Brain microvascular endothelial cell (primary cell): ENCODE measurements around the gene RELL1.

Experiments
- DNase-seq: peaks from one replicate; pipeline ENCODE4 v3.0.0-alpha.2; 2020
- H3K27ac ChIP-seq: fragments of 250-450 bp; sonication (Bioruptor Pico); 2 replicates; pipeline ENCODE4 v1.5.1; 2020; ENCODE audit warnings: mild to moderate bottlenecking, moderate library complexity
- H3K27me3 ChIP-seq: fragments of 250-450 bp; sonication (Bioruptor Pico); replicated peaks from 2 replicates; pipeline ENCODE4 v1.5.1; 2020; ENCODE audit warnings: mild to moderate bottlenecking
- H3K36me3 ChIP-seq: fragments of 250-450 bp; sonication (Bioruptor Pico); replicated peaks from 2 replicates; pipeline ENCODE4 v1.5.1; 2020; ENCODE audit warnings: mild to moderate bottlenecking
- H3K4me3 ChIP-seq: 2 replicates; pipeline ENCODE4 v1.5.1; 2011; ENCODE audit warnings: low read depth, mild to moderate bottlenecking, control low read depth, low read length, moderate library complexity
- CTCF ChIP-seq: IDR thresholded peaks from 2 replicates; pipeline ENCODE4 v1.5.1; 2011; ENCODE audit warnings: low read depth, mild to moderate bottlenecking, moderate library complexity, low read length, control low read depth, inconsistent platforms; ENCODE audit errors: missing control alignments
- in situ Hi-C: cut with HindIII; loops from 2 replicates; pipeline ENCODE4 v1.10.0; 2017; ENCODE audit warnings: low sequenced_read_pairs, low pct_ligation_motif_present

RELL1 gene

GRCh38 chr4:37620176-37620575, 66.0 kb downstream of the RELL1 start:
- Histone ChIP-seq H3K4me3 (no peak overlapping the region), H3K27ac (no peak overlapping the region), H3K27me3 (no peaks in the 10 kb centered on the region), H3K36me3 (no peaks in the 10 kb centered on the region)
- in situ Hi-C loops: no loop called here
- TF ChIP-seq CTCF: no peak
- no peak for DNase-seq

GRCh38 chr4:37615720-37616063, 70.5 kb downstream of the RELL1 start:
- no peak overlapping the region for H3K27ac ChIP-seq
- in situ Hi-C loops: no loop called here
- TF ChIP-seq CTCF: no peak
- no peaks in the 10 kb centered on the region for H3K36me3 ChIP-seq
- H3K4me3 ChIP-seq: no peak overlapping the region
- H3K27me3 ChIP-seq: no peaks in the 10 kb centered on the region
- no peak for DNase-seq

GRCh38 chr4:37615059-37615719, 71.0 kb downstream of the RELL1 start:
- Histone ChIP-seq H3K4me3 (no peak overlapping the region), H3K27ac (no peak overlapping the region), H3K36me3 (no peaks in the 10 kb centered on the region), H3K27me3 (no peaks in the 10 kb centered on the region)
- DNase-seq: no peak
- no peak for TF ChIP-seq CTCF
- in situ Hi-C loops: no loop called here

- Histone ChIP-seq H3K27ac (no peak overlapping the region), H3K36me3 (no peaks in the 10 kb centered on the region), H3K4me3 (no peak overlapping the region), H3K27me3 (no peaks in the 10 kb centered on the region)
- in situ Hi-C loops: no loop called here
- TF ChIP-seq CTCF: no peak
- DNase-seq: no peak
These were observed 73.4 kb downstream of the RELL1 start for GRCh38 chr4:37612811-37613210.

GRCh38 chr4:37609626-37610025, 76.5 kb downstream of the RELL1 start:
- in situ Hi-C loops: no loop called here
- DNase-seq: no peak
- H3K36me3 ChIP-seq: no peaks in the 10 kb centered on the region
- H3K27ac ChIP-seq: no peak overlapping the region
- no peaks in the 10 kb centered on the region for H3K27me3 ChIP-seq
- no peak overlapping the region for H3K4me3 ChIP-seq
- no peak for TF ChIP-seq CTCF

- DNase-seq: no peak
- Histone ChIP-seq H3K27me3 (no peaks in the 10 kb centered on the region), H3K36me3 (no peaks in the 10 kb centered on the region), H3K4me3 (no peak overlapping the region), H3K27ac (no peak overlapping the region)
- in situ Hi-C loops: no loop called here
- TF ChIP-seq CTCF: no peak
These were observed 79.2 kb downstream of the RELL1 start for GRCh38 chr4:37607018-37607417.
